ENCODE data around the gene ZNF511. TPM values are rescaled to one million over a fixed set of nuclear protein-coding genes. Genes with fewer than 3 reads are reported as not detected.

ZNF511 gene
- total RNA-seq, 4 donors from 2014 or later = 29.3 to 44.8 (median 35.0) TPM

- Histone ChIP-seq H3K4me1 (peaks cover 0 to 48% (median 6%) of the 10 kb centered on the region in 4 donors), H3K4me3 (no peak overlapping the region), H3K27ac (no peak overlapping the region), H3K36me3 (peaks cover 0 to 20% (median 0%) of the 10 kb centered on the region in 3 donors), H3K9me3 (no peaks in the 10 kb centered on the region), H3K27me3 (peaks cover 0 to 8% of the 10 kb centered on the region in 2 donors)
- 0 to 30% methylated on average over 1 to 9 of the region's 13 CpGs for WGBS, 2 donors
- no peak for TF ChIP-seq POLR2A (IDR thresholded peaks at IDR 0.05)
- no peak for TF ChIP-seq CTCF (IDR thresholded peaks at IDR 0.05)
- no peak for TF ChIP-seq EP300 (IDR thresholded peaks at IDR 0.05)
- DNase-seq (ENCODE audit: low spot score in 2 of 2) = no peak
Observed at GRCh38 chr10:133350950-133351329, 42.2 kb downstream of the ZNF511 start.

GRCh38 chr10:133351408-133352318 is 42.9 kb downstream of the ZNF511 start:
- Histone ChIP-seq H3K36me3 (peaks cover 0 to 23% (median 0%) of the 10 kb centered on the region in 3 donors), H3K27me3 (peaks cover 0 to 8% of the 10 kb centered on the region in 2 donors), H3K4me1 (peaks cover 0 to 56% (median 13%) of the 10 kb centered on the region in 4 donors), H3K9me3 (no peaks in the 10 kb centered on the region), H3K27ac (no peak overlapping the region), H3K4me3 (no peak overlapping the region)
- WGBS, 2 donors = 68 to 80% methylated on average over 11 to 13 of the region's 24 CpGs
- TF ChIP-seq CTCF (IDR thresholded peaks at IDR 0.05) (no peak), POLR2A (IDR thresholded peaks at IDR 0.05) (no peak), EP300 (IDR thresholded peaks at IDR 0.05) (no peak)
- no peak for DNase-seq (ENCODE audit: low spot score in 2 of 2)

GRCh38 chr10:133353202-133353959 is 44.7 kb downstream of the ZNF511 start:
- Histone ChIP-seq H3K27me3 (no peaks in the 10 kb centered on the region), H3K4me1 (peaks cover 0 to 49% (median 13%) of the 10 kb centered on the region in 4 donors), H3K36me3 (peaks cover 0 to 23% (median 0%) of the 10 kb centered on the region in 3 donors), H3K27ac (no peak overlapping the region), H3K9me3 (no peaks in the 10 kb centered on the region), H3K4me3 (no peak overlapping the region)
- 69 to 74% methylated on average over 12 to 13 of the region's 16 CpGs for WGBS, 2 donors
- no peak for DNase-seq (ENCODE audit: low spot score in 2 of 2)
- TF ChIP-seq POLR2A (IDR thresholded peaks at IDR 0.05) (no peak), CTCF (IDR thresholded peaks at IDR 0.05) (no peak), EP300 (IDR thresholded peaks at IDR 0.05) (no peak)

GRCh38 chr10:133353988-133354605 is 45.4 kb downstream of the ZNF511 start:
- no peak overlapping the region for H3K27ac ChIP-seq
- peaks cover 0 to 49% (median 13%) of the 10 kb centered on the region in 4 donors for H3K4me1 ChIP-seq
- DNase-seq (ENCODE audit: low spot score in 2 of 2) = no peak
- H3K9me3 ChIP-seq = no peaks in the 10 kb centered on the region
- no peak for TF ChIP-seq EP300 (IDR thresholded peaks at IDR 0.05)
- TF ChIP-seq CTCF (IDR thresholded peaks at IDR 0.05) = no peak
- TF ChIP-seq POLR2A (IDR thresholded peaks at IDR 0.05) = no peak
- no peak overlapping the region for H3K4me3 ChIP-seq
- 79 to 82% methylated on average over 16 of the region's 16 CpGs for WGBS, 2 donors
- peaks cover 0 to 23% (median 0%) of the 10 kb centered on the region in 3 donors for H3K36me3 ChIP-seq
- no peaks in the 10 kb centered on the region for H3K27me3 ChIP-seq

Data from tibial nerve (tissue), 4 donors.